ENCODE measurements around the gene LMBRD2.

LMBRD2 gene

GRCh38 chr5:36108758-36109460 is 42.8 kb downstream of the LMBRD2 start:
- no peak for DNase-seq (ENCODE audit: low read depth, low spot score)

- DNase-seq (ENCODE audit: low read depth, low spot score): no peak
Observed at GRCh38 chr5:36105819-36106218, 45.9 kb downstream of the LMBRD2 start.

- DNase-seq (ENCODE audit: low read depth, low spot score): no peak
Observed at GRCh38 chr5:36099748-36100147, 51.9 kb downstream of the LMBRD2 start.

GRCh38 chr5:36096486-36096885 is 55.2 kb downstream of the LMBRD2 start:
- no peak for DNase-seq (ENCODE audit: low read depth, low spot score)

- peak; percentile 84 for DNase-seq (ENCODE audit: low read depth, low spot score)
Observed at GRCh38 chr5:36089989-36090388, 61.7 kb downstream of the LMBRD2 start.

GRCh38 chr5:36079200-36079781 is 72.4 kb downstream of the LMBRD2 start:
- DNase-seq (ENCODE audit: low read depth, low spot score): peak; percentile 64

- no peak for DNase-seq (ENCODE audit: low read depth, low spot score)
Observed at GRCh38 chr5:36078430-36078829, 73.3 kb downstream of the LMBRD2 start.

GRCh38 chr5:36073595-36074216 is 78.0 kb downstream of the LMBRD2 start:
- DNase-seq (ENCODE audit: low read depth, low spot score): peak; percentile 48

GRCh38 chr5:36070687-36071571 is 80.8 kb downstream of the LMBRD2 start:
- DNase-seq (ENCODE audit: low read depth, low spot score): no peak

- no peak for DNase-seq (ENCODE audit: low read depth, low spot score)
Observed at GRCh38 chr5:36068751-36069281, 82.9 kb downstream of the LMBRD2 start.

GRCh38 chr5:36066540-36067210 is 85.0 kb downstream of the LMBRD2 start, which contains the start of gene UGT3A2:
UGT3A2 (minus strand) TSS chr5:36066882; CDS start chr5:36066789, 93 bp downstream.
- DNase-seq (ENCODE audit: low read depth, low spot score): peak; percentile 84

GRCh38 chr5:36066001-36066539 is 85.6 kb downstream of the LMBRD2 start:
- DNase-seq (ENCODE audit: low read depth, low spot score): no peak

GRCh38 chr5:36060420-36060887 is 91.2 kb downstream of the LMBRD2 start:
- DNase-seq (ENCODE audit: low read depth, low spot score): no peak

- peak; percentile 55 for DNase-seq (ENCODE audit: low read depth, low spot score)
Observed at GRCh38 chr5:36059571-36060419, 91.9 kb downstream of the LMBRD2 start.

- no peak for DNase-seq (ENCODE audit: low read depth, low spot score)
Observed at GRCh38 chr5:36058776-36059175, 92.9 kb downstream of the LMBRD2 start.

- peak; percentile 10 for DNase-seq (ENCODE audit: low read depth, low spot score)
Observed at GRCh38 chr5:36057386-36057785, 94.3 kb downstream of the LMBRD2 start.

- no peak for DNase-seq (ENCODE audit: low read depth, low spot score)
Observed at GRCh38 chr5:36056422-36056821, 95.3 kb downstream of the LMBRD2 start.

GRCh38 chr5:36055984-36056383 is 95.7 kb downstream of the LMBRD2 start:
- no peak for DNase-seq (ENCODE audit: low read depth, low spot score)

GRCh38 chr5:36054647-36055046 is 97.0 kb downstream of the LMBRD2 start:
- DNase-seq (ENCODE audit: low read depth, low spot score): no peak

- no peak for DNase-seq (ENCODE audit: low read depth, low spot score)
Observed at GRCh38 chr5:36052538-36052937, 99.1 kb downstream of the LMBRD2 start.
